SK-N-SH (cell line): ENCODE results near the gene ZGRF1. TPM values are rescaled to one million over a fixed set of nuclear protein-coding genes. Genes with fewer than 3 reads are reported as not detected.
"Not testable (repeated sequence)": the region's sequence is repeated elsewhere in the genome, so short reads cannot be mapped to it uniquely, and the experiment has no call there.

Source experiments
- CTCF ChIA-PET: fragments of 300-600, 350-600 bp; formaldehyde crosslinking; extraction: SDS; loops from one replicate; lab custom pipeline; 2021; lab: Yijun Ruan, JAX
- POLR2A ChIA-PET: fragments of 350-600 bp; sonication (Branson Sonifier 250); formaldehyde crosslinking; extraction: SDS; loops from one replicate; lab custom pipeline; 2020; ENCODE audit warnings: antibody characterized with exemption, inconsistent platforms; lab: Yijun Ruan, JAX
- DNase-seq: peaks from one replicate; pipeline ENCODE4 v3.0.0; 2012
- H2AFZ ChIP-seq: fragments of 200-600 bp; sonication (generic); 2 replicates; pipeline ENCODE4 v1.8.1; 2016; ENCODE audit warnings: antibody characterized with exemption, mild to moderate bottlenecking, low read depth
- H3F3A ChIP-seq: fragments of 200-600 bp; sonication (generic); replicated peaks from 2 replicates; pipeline ENCODE3; 2016; ENCODE audit warnings: antibody characterized with exemption, mild to moderate bottlenecking; ENCODE audit not compliant: insufficient read depth
- H3K27ac ChIP-seq, 2 experiments: fragments of 200-500 bp in 1 of 2; fragments of 200-600 bp in 1 of 2; sonication (Bioruptor generic) in 1 of 2; sonication (generic), shearing (Covaris generic) in 1 of 2; 2 replicates each; pipeline versions ENCODE4 v1.5.1 to v1.6.1; 2014 to 2016; ENCODE audit warnings: low read depth in 2 of 2, inconsistent platforms in 1 of 2, low read length in 1 of 2, mild to moderate bottlenecking in 1 of 2, mixed read lengths in 1 of 2
- H3K27me3 ChIP-seq: fragments of 200-600 bp; sonication (generic), shearing (Covaris generic); 2 replicates; pipeline ENCODE4 v1.6.1; 2016; ENCODE audit warnings: mixed run types; ENCODE audit not compliant: insufficient read depth
- H3K36me3 ChIP-seq, 2 experiments: fragments of 200-500 bp in 1 of 2; fragments of 200-600 bp in 1 of 2; sonication (Bioruptor generic) in 1 of 2; sonication (generic) in 1 of 2; replicated peaks in 1 of 2; 2 replicates each; pipeline versions ENCODE3 to v1.5.1; 2014 to 2016; ENCODE audit warnings: low read length in 1 of 2, mild to moderate bottlenecking in 1 of 2; ENCODE audit not compliant: insufficient read depth in 2 of 2, control insufficient read depth in 1 of 2
- H3K4me1 ChIP-seq, 2 experiments: fragments of 200-500 bp in 1 of 2; fragments of 200-600 bp in 1 of 2; sonication (Bioruptor generic) in 1 of 2; sonication (generic), shearing (Covaris generic) in 1 of 2; 2 replicates each; pipeline versions ENCODE4 v1.5.1 to v1.6.1; 2014 to 2016; ENCODE audit warnings: low read depth in 1 of 2, low read length in 1 of 2, mixed run types in 1 of 2; ENCODE audit not compliant: insufficient read depth in 2 of 2, control insufficient read depth in 1 of 2
- H3K4me2 ChIP-seq: fragments of 200-600 bp; sonication (generic), shearing (Covaris generic); 2 replicates; pipeline ENCODE4 v1.6.1; 2017; ENCODE audit warnings: mixed run types
- H3K4me3 ChIP-seq, 2 experiments: fragments of 200-500 bp in 1 of 2; fragments of 200-600 bp in 1 of 2; sonication (Bioruptor generic) in 1 of 2; sonication (generic), shearing (Covaris generic) in 1 of 2; 2 replicates each; pipeline versions ENCODE4 v1.5.1 to v1.8.1; 2014 to 2016; ENCODE audit warnings: low read depth in 2 of 2, inconsistent platforms in 1 of 2, low read length in 1 of 2, mild to moderate bottlenecking in 1 of 2, mixed read lengths in 1 of 2, moderate library complexity in 1 of 2
- H3K79me2 ChIP-seq: fragments of 200-600 bp; sonication (generic); 2 replicates; pipeline ENCODE4 v1.8.1; 2017; ENCODE audit warnings: mild to moderate bottlenecking; ENCODE audit not compliant: insufficient read depth
- H3K9ac ChIP-seq: fragments of 200-600 bp; sonication (generic); 2 replicates; pipeline ENCODE4 v1.6.1; 2017; ENCODE audit warnings: mixed run types
- H3K9me2 ChIP-seq: fragments of 200-600 bp; sonication (generic); 2 replicates; pipeline ENCODE4 v1.6.1; 2017; ENCODE audit warnings: mixed run types
- H3K9me3 ChIP-seq: fragments of 200-600 bp; sonication (generic); 2 replicates; pipeline ENCODE4 v1.6.1; 2017; ENCODE audit warnings: mixed run types, mild to moderate bottlenecking, moderate library complexity
- H4K20me1 ChIP-seq: fragments of 200-600 bp; sonication (generic); 2 replicates; pipeline ENCODE4 v1.6.1; 2017; ENCODE audit warnings: mild to moderate bottlenecking, mixed run types; ENCODE audit not compliant: insufficient read depth
- WGBS: methylation state at CpG from one replicate; pipeline ENCODE4 v1.1.6; 2017; ENCODE audit warnings: low lambda C conversion rate; 5-methylcytosine and 5-hydroxymethylcytosine counted together
- polyA plus RNA-seq, 3 experiments: library from polyadenylated mRNA; depleted of rRNA; stranded (reverse); fragments of >200 nt; gene quantifications; 2 replicates each; pipeline ENCODE4 v1.2.3, GENCODE V29; 2012
- small RNA-seq, 7 experiments: library from RNA; depleted of rRNA; stranded (forward); fragments of <200 nt; gene quantifications; one replicate each; pipeline ENCODE3, GENCODE V24; 2012

ZGRF1 gene
- polyA plus RNA-seq, 1 of the 3 experiments (the other 2 are of a cell fraction), result 2.4 TPM

DNA sequence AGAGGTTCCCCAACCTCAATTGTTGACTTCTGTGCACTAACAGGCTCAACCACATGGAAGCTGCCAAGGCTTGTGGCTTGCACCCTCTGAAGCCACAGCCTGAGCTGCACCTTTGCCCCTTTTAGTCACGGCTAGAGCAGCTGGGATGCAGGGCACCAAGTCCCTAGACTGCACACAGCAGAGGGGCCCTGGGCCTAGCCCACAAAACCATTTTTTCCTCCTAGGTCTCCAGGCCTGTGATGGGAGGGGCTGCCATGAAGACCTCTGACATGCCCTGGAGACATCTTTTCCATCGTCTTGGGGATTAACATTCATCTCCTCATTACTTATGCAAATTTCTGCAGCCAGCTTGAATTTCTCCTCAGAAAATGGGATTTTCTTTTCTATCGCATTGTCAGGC, 145.9 kb downstream of the ZGRF1 start:
- CTCF ChIA-PET, result interaction anchor here (0.6 kb wide), 1 partner anchor 10 kb away, joined by 3 read pairs; no protein-coding TSS in a partner anchor
- H3K4me2 ChIP-seq, H2AFZ ChIP-seq, H4K20me1 ChIP-seq, H3K4me3 ChIP-seq, H3K9me3 ChIP-seq, H3K36me3 ChIP-seq, DNase-seq, H3K79me2 ChIP-seq, H3K4me1 ChIP-seq, H3K27me3 ChIP-seq, H3F3A ChIP-seq, POLR2A ChIA-PET, H3K9ac ChIP-seq, H3K9me2 ChIP-seq, H3K27ac ChIP-seq: not testable (repeated sequence)
- WGBS, result 28% methylated on average over 3 of the region's 3 CpGs

Small RNA genes lying within 50 kb of the gene (small RNA-seq; reads per million reads assigned to genes)
- gene MIR302A, result 0 to 5.3 (median 1.8) reads per million in 7 experiments
- gene MIR302C, result 0 to 3.1 (median 0) reads per million in 7 experiments
- gene MIR302D, result 0 to 0.19 (median 0) reads per million in 7 experiments
- gene MIR367, result 0 to 0.20 (median 0) reads per million in 7 experiments

Other genes with a start within 250 kb of the ZGRF1 start
- gene NEUROG2, start 120.7 kb downstream of the ZGRF1 start, polyA plus RNA-seq (2012; rRNA removed), result not detected in 2 replicates
- gene LARP7, start 234 bp upstream of the ZGRF1 start, polyA plus RNA-seq (2012; rRNA removed), result 9.4 and 10.5 TPM in 2 replicates